ENCODE results near the gene CRACR2A. TPM values are rescaled to one million over a fixed set of nuclear protein-coding genes. Genes with fewer than 3 reads are reported as not detected.

The CRACR2A gene
- polyA plus RNA-seq, 5 donors: 2.9 to 3.9 (median 3.0) TPM

GRCh38 chr12:3685830-3686229 lies 67.1 kb downstream of the CRACR2A start:
- DNase-seq: no peak

- no peak for DNase-seq
Measured at GRCh38 chr12:3684449-3685051, 68.4 kb downstream of the CRACR2A start.

GRCh38 chr12:3683670-3684069 lies 69.2 kb downstream of the CRACR2A start:
- DNase-seq: no peak

- no peak for DNase-seq
Measured at GRCh38 chr12:3681595-3682061, 71.3 kb downstream of the CRACR2A start.

GRCh38 chr12:3680919-3681594 lies 71.9 kb downstream of the CRACR2A start:
- DNase-seq: peak; percentile 61 to 69

GRCh38 chr12:3679831-3680230 lies 73.1 kb downstream of the CRACR2A start:
- DNase-seq: no peak

GRCh38 chr12:3677609-3678008 lies 75.3 kb downstream of the CRACR2A start:
- DNase-seq: no peak

GRCh38 chr12:3673981-3674708 lies 78.8 kb downstream of the CRACR2A start:
- DNase-seq: no peak

- DNase-seq: no peak
Measured at GRCh38 chr12:3672113-3672509, 80.8 kb downstream of the CRACR2A start.

- no peak for DNase-seq
Measured at GRCh38 chr12:3671330-3672112, 81.4 kb downstream of the CRACR2A start.

GRCh38 chr12:3670083-3670620 lies 82.8 kb downstream of the CRACR2A start:
- DNase-seq: no peak

GRCh38 chr12:3669594-3669993 lies 83.3 kb downstream of the CRACR2A start:
- no peak for DNase-seq

- DNase-seq: no peak
Measured at GRCh38 chr12:3668479-3669165, 84.3 kb downstream of the CRACR2A start.

GRCh38 chr12:3667485-3667884 lies 85.4 kb downstream of the CRACR2A start:
- DNase-seq: no peak

- DNase-seq: no peak
Measured at GRCh38 chr12:3666441-3666840, 86.5 kb downstream of the CRACR2A start.

GRCh38 chr12:3662521-3662921 lies 90.4 kb downstream of the CRACR2A start:
- DNase-seq: no peak

- DNase-seq: no peak
Measured at GRCh38 chr12:3661028-3661427, 91.9 kb downstream of the CRACR2A start.

GRCh38 chr12:3658327-3659163 lies 94.4 kb downstream of the CRACR2A start:
- DNase-seq: no peak

- no peak for DNase-seq
Measured at GRCh38 chr12:3656946-3657622, 95.8 kb downstream of the CRACR2A start.

Measured in right lung (tissue), 5 donors.